Activated T-cell treated with anti-CD3 and anti-CD28 coated beads, Interleukin-2, amount 50 U/mL, for 1 hour (primary cell): ENCODE measurements around the gene PRIM1.
"Not testable (repeated sequence)": the region's sequence is repeated elsewhere in the genome, so short reads cannot be mapped to it uniquely, and the experiment has no call there.

Source experiments
- DNase-seq: peaks from one replicate; pipeline ENCODE4 v3.0.0-alpha.2; 2020

Gene PRIM1

GRCh38 chr12:56716458-56716857 lies 35.7 kb downstream of the PRIM1 start:
- no peak for DNase-seq

GRCh38 chr12:56715798-56716197 lies 36.3 kb downstream of the PRIM1 start:
- DNase-seq, result no peak

- no peak for DNase-seq
Observed at GRCh38 chr12:56714431-56714929, 37.6 kb downstream of the PRIM1 start.

GRCh38 chr12:56713345-56713744 lies 38.8 kb downstream of the PRIM1 start:
- DNase-seq, result no peak

GRCh38 chr12:56709759-56710376 lies 42.3 kb downstream of the PRIM1 start:
- DNase-seq, result no peak

- DNase-seq, result not testable (repeated sequence)
Observed at GRCh38 chr12:56704522-56704921, 47.6 kb downstream of the PRIM1 start.

DNA sequence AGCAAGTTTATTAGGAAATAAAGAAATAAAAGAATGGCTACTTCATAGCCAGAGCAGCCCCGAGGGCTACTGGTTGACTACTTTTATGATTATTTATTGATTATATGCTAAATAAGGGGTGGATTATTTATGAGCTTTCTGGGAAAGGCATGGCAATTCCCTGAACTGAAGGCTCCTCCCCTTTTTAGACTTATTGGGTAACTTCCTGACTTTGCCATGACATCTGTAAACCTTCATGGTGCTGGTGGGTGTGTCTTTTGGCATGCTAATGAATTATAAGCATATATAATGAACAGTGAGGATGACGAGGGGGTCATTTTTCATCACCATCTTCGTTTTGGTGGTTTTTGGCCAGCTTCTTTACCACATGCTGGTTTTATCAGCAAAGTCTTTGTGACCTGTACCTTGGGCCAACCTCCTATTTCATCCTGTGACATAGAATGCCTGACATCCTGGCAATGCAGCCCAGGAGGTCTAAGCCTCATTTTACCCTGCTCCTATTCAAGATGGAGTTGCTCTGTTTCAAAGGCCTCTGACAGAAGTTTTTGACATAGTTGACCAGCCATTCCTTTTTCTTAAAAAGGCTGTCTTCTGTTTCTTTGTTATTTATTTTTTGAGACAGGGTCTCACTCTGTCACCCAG lies 53.0 kb downstream of the PRIM1 start:
- no peak for DNase-seq

DNA sequence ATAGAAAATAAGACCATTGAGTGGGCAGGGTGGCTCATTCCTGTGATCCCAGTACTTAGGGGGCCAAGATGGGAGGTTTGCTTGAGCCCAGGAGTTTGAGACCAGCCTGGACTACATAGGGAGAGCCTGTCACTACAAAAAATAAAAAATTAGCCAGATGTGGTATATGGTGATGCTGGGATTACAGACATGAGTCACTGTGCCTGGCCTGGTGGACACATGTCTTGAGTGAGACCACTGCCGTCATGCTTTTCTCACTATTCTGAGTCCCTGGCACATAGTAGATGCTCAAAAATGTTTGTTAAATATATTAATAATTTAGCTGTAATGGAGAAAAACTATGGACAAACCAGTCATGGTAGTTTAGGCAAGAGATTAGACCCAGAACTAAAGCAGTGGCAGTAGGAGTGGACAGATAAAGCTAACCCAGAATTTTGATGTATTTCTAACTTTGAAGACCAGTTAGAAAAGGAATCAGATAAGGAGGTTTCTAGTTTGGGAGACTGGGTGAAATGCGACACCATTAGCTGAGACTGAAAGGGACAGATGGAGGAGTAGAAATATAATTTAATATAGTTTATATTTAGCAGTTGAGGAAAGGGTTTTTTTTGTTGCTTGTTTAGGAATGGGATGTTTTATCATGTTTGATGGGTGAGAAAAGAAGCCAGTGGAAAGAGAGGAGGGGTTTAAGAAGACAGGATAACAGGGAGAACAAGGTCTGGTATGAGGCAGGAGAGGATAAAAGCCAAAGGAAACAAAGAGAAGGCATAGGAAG lies 56.6 kb downstream of the PRIM1 start:
- no peak for DNase-seq

GRCh38 chr12:56694161-56694560 lies 58.0 kb downstream of the PRIM1 start:
- DNase-seq, result no peak

GRCh38 chr12:56688846-56689109 lies 63.3 kb downstream of the PRIM1 start:
- no peak for DNase-seq

GRCh38 chr12:56688129-56688845 lies 63.8 kb downstream of the PRIM1 start, which contains the start of gene PTGES3:
PTGES3 (minus strand) TSS chr12:56688284; CDS start chr12:56687999, 285 bp downstream.
- DNase-seq, result peak; percentile 96

GRCh38 chr12:56687223-56688128 lies 64.6 kb downstream of the PRIM1 start:
- DNase-seq, result peak; percentile 73

DNA sequence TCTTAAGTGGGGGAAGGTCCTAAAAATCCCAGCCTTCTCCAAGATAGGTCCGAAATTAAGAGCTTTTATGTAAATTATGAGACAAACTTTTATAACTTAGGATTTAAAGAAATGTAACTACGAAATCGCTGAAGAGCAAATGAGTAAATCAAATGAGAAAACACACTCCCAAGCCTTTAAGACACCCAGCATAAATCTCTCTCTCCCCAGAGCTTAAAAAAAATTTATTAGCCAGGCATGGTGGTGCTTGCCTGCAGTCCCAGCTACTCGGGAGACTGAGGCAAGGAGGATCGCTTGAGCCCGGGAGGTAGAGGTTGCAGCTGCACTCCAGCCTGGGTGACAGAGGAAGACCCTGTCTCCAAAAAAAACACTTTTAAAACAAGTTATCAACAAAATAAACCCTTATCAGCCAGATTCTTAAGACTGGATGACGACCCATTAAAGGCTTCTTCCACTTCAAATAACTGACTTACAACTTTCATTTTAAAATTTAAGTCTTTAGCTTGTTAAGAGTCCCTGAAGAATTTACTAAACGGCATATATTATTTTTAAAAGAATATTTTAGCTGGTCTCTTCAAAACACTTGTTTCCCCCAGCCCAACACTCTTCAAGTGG lies 67.3 kb downstream of the PRIM1 start:
- no peak for DNase-seq

GRCh38 chr12:56682323-56682722 lies 69.8 kb downstream of the PRIM1 start:
- no peak for DNase-seq
